Spleen (tissue), 11 donors: ENCODE measurements around the gene GAB2. TPM values are rescaled to one million over a fixed set of nuclear protein-coding genes. Genes with fewer than 3 reads are reported as not detected.

Experiments used
- DNase-seq: peaks from one replicate; pipeline ENCODE4 v3.0.0-alpha.2; 2020
- H3K27ac ChIP-seq, 8 donors: fragments of 200-600 bp; sonication (generic) in 7 of 8; 1 replicate in 4 of 8; 2 replicates in 4 of 8; pipeline versions ENCODE4 v1.5.0 to v1.8.0; 2016 to 2021; ENCODE audit warnings: inconsistent platforms in 4 of 8, mild to moderate bottlenecking in 4 of 8, moderate library complexity in 1 of 8
- H3K27me3 ChIP-seq, 7 donors: fragments of 200-600 bp; sonication (generic) in 6 of 7; replicated peaks in 1 of 7; 1 replicate in 4 of 7; 2 replicates in 3 of 7; pipeline versions ENCODE4 v1.5.0 to v1.8.0; 2016 to 2021; ENCODE audit warnings: inconsistent platforms in 3 of 7, mild to moderate bottlenecking in 1 of 7
- H3K36me3 ChIP-seq, 6 donors: fragments of 200-600 bp; sonication (generic) in 5 of 6; 1 replicate in 4 of 6; 2 replicates in 2 of 6; pipeline versions ENCODE4 v1.5.0 to v1.8.0; 2016 to 2021; ENCODE audit warnings: inconsistent platforms in 2 of 6
- H3K4me1 ChIP-seq, 6 donors: fragments of 200-600 bp; sonication (generic) in 5 of 6; 1 replicate in 3 of 6; 2 replicates in 3 of 6; pipeline versions ENCODE4 v1.5.0 to v1.8.0; 2016 to 2021; ENCODE audit warnings: inconsistent platforms in 3 of 6
- H3K4me3 ChIP-seq, 8 donors: fragments of 200-600 bp; sonication (generic) in 7 of 8; 1 replicate in 4 of 8; 2 replicates in 4 of 8; pipeline versions ENCODE4 v1.5.0 to v1.8.0; 2016 to 2021; ENCODE audit warnings: inconsistent platforms in 4 of 8, mild to moderate bottlenecking in 4 of 8, moderate library complexity in 2 of 8
- H3K9me3 ChIP-seq, 8 donors: fragments of 200-600 bp; sonication (generic) in 7 of 8; 1 replicate in 4 of 8; 2 replicates in 4 of 8; pipeline versions ENCODE4 v1.5.0 to v1.8.0; 2016 to 2021; ENCODE audit warnings: inconsistent platforms in 4 of 8
- CTCF ChIP-seq, 11 experiments: fragments of 200-600 bp in 7 of 11; fragments of 450-650 bp in 4 of 11; sonication (generic) in 4 of 11; IDR thresholded peaks in 8 of 11; conservative IDR thresholded peaks in 3 of 11; 1 replicate in 7 of 11; 2 replicates in 4 of 11; pipeline versions ENCODE4 v1.4.0 to v1.8.0; 2016 to 2021; ENCODE audit warnings: antibody characterized with exemption in 11 of 11, inconsistent platforms in 4 of 11, mild to moderate bottlenecking in 1 of 11
- POLR2A ChIP-seq, 3 donors: fragments of 450-650 bp; IDR thresholded peaks; one replicate each; pipeline ENCODE4 v1.5.1; 2017; ENCODE audit warnings: antibody characterized with exemption in 3 of 3, mild to moderate bottlenecking in 1 of 3
- POLR2AphosphoS5 ChIP-seq, 3 donors: sonication (generic); formaldehyde crosslinking; IDR thresholded peaks; one replicate each; pipeline ENCODE4 v1.5.1; 2017; ENCODE audit warnings: antibody characterized with exemption in 3 of 3
- whole genome bisulfite sequencing, 5 donors: extraction: QIAGEN DNeasy Blood & Tissue Kit in 3 of 5; methylation state at CpG; one replicate each; pipeline versions ENCODE4 v1.1.5 to v1.1.7; 2013 to 2018; 5-methylcytosine and 5-hydroxymethylcytosine counted together
- intact Hi-C: fragments of 100-400 bp; cut with DNase I; formaldehyde crosslinking; loops from one replicate; pipeline ENCODE4 v1.15.0; 2023; ENCODE audit warnings: low total_unique reads
- polyA plus RNA-seq, 3 donors: library from polyadenylated mRNA; stranded (reverse); fragments of 200-250 nt; gene quantifications; one replicate each; pipeline ENCODE4 v1.2.1, GENCODE V29; 2013
- total RNA-seq, 7 donors: library from RNA; depleted of rRNA in 3 of 7; stranded (reverse); fragments of >200 nt in 3 of 7; fragmentation: NEBNext Ultra II Directional in 4 of 7; extraction: Animal tissue kit (Norgen Biotek cat#: 25700) in 4 of 7; gene quantifications; one replicate each; pipeline versions ENCODE4 v1.1.0 to v1.2.1, GENCODE V29; 2016 to 2021
- donor health status: healthy with polysubstance abuse.
- donor health status: DM: no; HTN: no; CAD: no; lungs with moderate emphysema.
- donor health status: DM: no; HTN: no; CAD: no.
- donor health status: Bipolar disorder and iron deficiency.
- donor health status: healthy.
- donor health status: DM: no; HTN: no; CAD: no.
- donor health status: DM: yes; HTN: yes; CAD: no.

The GAB2 gene
- total and polyA plus RNA-seq, 10 donors, result 2.3 to 57.7 (median 47.0) TPM

- TF ChIP-seq POLR2AphosphoS5 (IDR thresholded peaks at IDR 0.05) (no peak), POLR2A (IDR thresholded peaks at IDR 0.05) (no peak), CTCF (IDR thresholded peaks at IDR 0.05 in 8 of 11, conservative IDR thresholded peaks at IDR 0.05 in 3 of 11) (no peak)
- DNase-seq, result no peak
- H3K4me3 ChIP-seq, result no peak overlapping the region
- WGBS, 5 donors, result 80 to 93% (median 85%) methylated on average over 7 of the region's 7 CpGs
- no peaks in the 10 kb centered on the region for H3K27me3 ChIP-seq
- no peak overlapping the region for H3K27ac ChIP-seq
- H3K36me3 ChIP-seq, result peaks cover 0 to 47% (median 18%) of the 10 kb centered on the region in 6 donors
- peaks cover 0 to 5% (median 0%) of the 10 kb centered on the region in 6 donors for H3K4me1 ChIP-seq
- peaks cover 0 to 2% (median 0%) of the 10 kb centered on the region in 8 donors for H3K9me3 ChIP-seq
- intact Hi-C loops, result no loop called here
Measured at GRCh38 chr11:78170874-78171549, 246.6 kb downstream of the GAB2 start.

- no peaks in the 10 kb centered on the region for H3K27me3 ChIP-seq
- no peak for DNase-seq
- peak in 1 of 3 donors; percentile 11 for TF ChIP-seq POLR2AphosphoS5 (IDR thresholded peaks at IDR 0.05)
- no peak for TF ChIP-seq CTCF (IDR thresholded peaks at IDR 0.05 in 8 of 11, conservative IDR thresholded peaks at IDR 0.05 in 3 of 11)
- H3K36me3 ChIP-seq, result peaks cover 0 to 47% (median 18%) of the 10 kb centered on the region in 6 donors
- no peak overlapping the region for H3K27ac ChIP-seq
- no peaks in the 10 kb centered on the region for H3K9me3 ChIP-seq
- no peak overlapping the region for H3K4me3 ChIP-seq
- 88 to 98% (median 94%) methylated on average over 11 of the region's 11 CpGs for WGBS, 5 donors
- intact Hi-C loops, result no loop called here
- peaks cover 0 to 5% (median 0%) of the 10 kb centered on the region in 6 donors for H3K4me1 ChIP-seq
Measured at GRCh38 chr11:78170413-78170812, 247.2 kb downstream of the GAB2 start.

DNA sequence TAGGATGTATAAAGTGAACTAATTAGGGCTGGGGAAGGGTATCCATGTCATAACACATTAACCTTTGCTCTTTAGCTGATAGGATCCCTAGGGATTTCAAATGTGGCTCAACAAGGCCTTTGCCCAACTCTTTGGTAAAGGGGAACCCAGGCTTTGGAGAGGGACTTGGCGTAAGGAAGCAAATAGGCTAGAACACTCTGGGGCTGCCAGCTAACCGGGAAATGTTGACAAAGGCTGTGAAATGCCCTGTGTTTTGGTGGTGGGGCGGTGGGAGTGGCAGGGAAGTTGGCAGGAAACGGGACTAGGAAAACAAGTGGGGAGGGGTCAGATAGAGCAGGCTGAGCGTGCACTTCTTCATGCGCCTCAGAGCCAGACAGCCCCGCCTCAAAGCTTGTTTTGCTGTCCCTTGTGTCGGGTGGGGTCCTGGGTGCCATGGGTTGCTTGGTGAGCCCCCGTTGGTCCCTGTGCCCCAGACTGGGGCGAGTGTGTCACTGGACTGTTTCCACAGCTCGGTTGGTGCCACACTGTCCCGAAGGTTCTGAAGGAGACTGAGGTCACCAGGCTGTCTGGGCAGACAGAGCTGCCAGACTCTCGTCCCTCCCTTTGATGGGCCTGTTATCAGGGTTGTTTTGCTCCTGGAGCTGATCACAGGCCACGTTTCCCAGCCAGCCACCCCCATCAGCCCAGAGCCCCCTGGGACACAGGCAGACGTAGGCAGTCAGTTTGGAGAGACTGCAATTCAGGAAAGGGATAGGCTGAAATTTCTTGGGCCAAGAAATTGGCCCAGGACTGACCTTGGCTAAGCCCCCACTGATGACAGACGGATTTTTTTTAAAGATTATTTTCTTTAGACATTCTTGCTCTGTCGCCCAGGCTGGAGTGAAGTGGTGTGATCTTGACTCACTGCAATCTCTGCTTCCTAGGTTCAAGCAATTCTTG, 248.8 kb downstream of the GAB2 start:
- Histone ChIP-seq H3K27ac (peak overlapping the region in 3 of 8 donors; percentile 13 to 39 (median 22)), H3K4me3 (no peak overlapping the region), H3K9me3 (no peaks in the 10 kb centered on the region), H3K36me3 (peaks cover 0 to 38% (median 14%) of the 10 kb centered on the region in 6 donors), H3K27me3 (no peaks in the 10 kb centered on the region), H3K4me1 (peaks cover 0 to 5% (median 0%) of the 10 kb centered on the region in 6 donors)
- 64 to 72% (median 67%) methylated on average over 17 of the region's 17 CpGs for WGBS, 5 donors
- no peak for TF ChIP-seq POLR2AphosphoS5 (IDR thresholded peaks at IDR 0.05)
- TF ChIP-seq POLR2A (IDR thresholded peaks at IDR 0.05), result no peak
- no peak for TF ChIP-seq CTCF (IDR thresholded peaks at IDR 0.05 in 8 of 11, conservative IDR thresholded peaks at IDR 0.05 in 3 of 11)
- intact Hi-C loops, result no loop called here
- no peak for DNase-seq
